Fibroblast of pulmonary artery (primary cell): ENCODE data around the gene RGS17.
A peak's percentile ranks its signal among the peaks of the same experiment; 100 is the strongest.

Experiments used
- DNase-seq: peaks from one replicate; pipeline ENCODE4 v3.0.0-alpha.2; 2010; ENCODE audit warnings: low read depth
- H3K4me3 ChIP-seq: replicated peaks from 2 replicates; pipeline ENCODE4 v1.5.1; 2011; ENCODE audit warnings: low read depth, mild to moderate bottlenecking, control low read depth, low read length, moderate library complexity
- TF ChIP-seq, protein P1 (sequence below): IDR thresholded peaks from 2 replicates; pipeline ENCODE4 v1.5.1; 2011; ENCODE audit warnings: mild to moderate bottlenecking, control low read depth, low read length, inconsistent platforms; ENCODE audit errors: missing control alignments

The RGS17 gene, protein sequence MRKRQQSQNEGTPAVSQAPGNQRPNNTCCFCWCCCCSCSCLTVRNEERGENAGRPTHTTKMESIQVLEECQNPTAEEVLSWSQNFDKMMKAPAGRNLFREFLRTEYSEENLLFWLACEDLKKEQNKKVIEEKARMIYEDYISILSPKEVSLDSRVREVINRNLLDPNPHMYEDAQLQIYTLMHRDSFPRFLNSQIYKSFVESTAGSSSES

GRCh38 chr6:153131037-153131981, at the start of gene RGS17:
Gene RGS17, minus strand, starts transcription at chr6:153131282. Its CDS starts 87,264 bp downstream, at chr6:153044018.
- peak; percentile 84 for DNase-seq
- TF ChIP-seq, protein P1, sequence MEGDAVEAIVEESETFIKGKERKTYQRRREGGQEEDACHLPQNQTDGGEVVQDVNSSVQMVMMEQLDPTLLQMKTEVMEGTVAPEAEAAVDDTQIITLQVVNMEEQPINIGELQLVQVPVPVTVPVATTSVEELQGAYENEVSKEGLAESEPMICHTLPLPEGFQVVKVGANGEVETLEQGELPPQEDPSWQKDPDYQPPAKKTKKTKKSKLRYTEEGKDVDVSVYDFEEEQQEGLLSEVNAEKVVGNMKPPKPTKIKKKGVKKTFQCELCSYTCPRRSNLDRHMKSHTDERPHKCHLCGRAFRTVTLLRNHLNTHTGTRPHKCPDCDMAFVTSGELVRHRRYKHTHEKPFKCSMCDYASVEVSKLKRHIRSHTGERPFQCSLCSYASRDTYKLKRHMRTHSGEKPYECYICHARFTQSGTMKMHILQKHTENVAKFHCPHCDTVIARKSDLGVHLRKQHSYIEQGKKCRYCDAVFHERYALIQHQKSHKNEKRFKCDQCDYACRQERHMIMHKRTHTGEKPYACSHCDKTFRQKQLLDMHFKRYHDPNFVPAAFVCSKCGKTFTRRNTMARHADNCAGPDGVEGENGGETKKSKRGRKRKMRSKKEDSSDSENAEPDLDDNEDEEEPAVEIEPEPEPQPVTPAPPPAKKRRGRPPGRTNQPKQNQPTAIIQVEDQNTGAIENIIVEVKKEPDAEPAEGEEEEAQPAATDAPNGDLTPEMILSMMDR = no peak
- peak within 1 kb of the TSS; percentile 91 for H3K4me3 ChIP-seq

DNA sequence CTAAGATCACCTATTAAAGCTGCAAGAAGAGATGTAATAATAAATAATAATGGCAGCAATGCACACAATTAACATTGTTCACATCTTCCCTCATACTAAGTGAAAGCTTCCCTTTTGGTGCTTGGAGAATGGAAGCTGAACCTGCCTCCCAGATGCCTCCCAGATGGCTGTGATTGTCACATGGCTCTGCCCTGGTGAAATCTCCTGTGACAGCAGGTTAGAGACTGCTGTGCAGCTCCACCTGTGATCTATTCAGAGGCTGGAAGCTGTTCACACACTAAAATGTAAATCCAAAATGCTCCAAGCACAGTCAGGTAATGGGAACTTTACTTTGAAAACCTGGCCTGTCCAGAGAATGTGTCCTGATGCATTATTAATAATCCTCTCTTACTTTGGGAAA, 41.7 kb upstream of the RGS17 start:
- TF ChIP-seq, protein P1 = no peak
- no peak overlapping the region for H3K4me3 ChIP-seq
- no peak for DNase-seq

DNA sequence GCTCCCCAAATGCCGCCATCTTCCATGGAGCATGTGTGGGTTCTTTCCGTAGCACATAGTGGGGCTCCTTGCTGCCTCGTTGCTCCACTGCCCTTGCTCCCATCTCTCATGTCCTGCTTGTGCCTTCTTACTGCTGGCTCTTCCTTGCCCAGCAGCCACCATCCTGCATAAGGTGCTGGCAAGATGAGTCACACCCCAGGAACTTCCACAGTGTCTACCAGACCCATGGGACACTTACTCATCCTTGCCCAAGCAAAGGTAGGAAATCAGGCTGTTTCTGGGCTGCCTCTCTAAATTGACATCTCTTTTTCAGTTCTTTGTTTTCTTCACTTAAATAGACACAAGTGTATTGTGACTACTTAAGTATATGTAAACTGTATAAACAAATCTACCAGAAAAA, 39.4 kb upstream of the RGS17 start:
- peak; percentile 31 for DNase-seq
- TF ChIP-seq, protein P1 = no peak
- no peak overlapping the region for H3K4me3 ChIP-seq

DNA sequence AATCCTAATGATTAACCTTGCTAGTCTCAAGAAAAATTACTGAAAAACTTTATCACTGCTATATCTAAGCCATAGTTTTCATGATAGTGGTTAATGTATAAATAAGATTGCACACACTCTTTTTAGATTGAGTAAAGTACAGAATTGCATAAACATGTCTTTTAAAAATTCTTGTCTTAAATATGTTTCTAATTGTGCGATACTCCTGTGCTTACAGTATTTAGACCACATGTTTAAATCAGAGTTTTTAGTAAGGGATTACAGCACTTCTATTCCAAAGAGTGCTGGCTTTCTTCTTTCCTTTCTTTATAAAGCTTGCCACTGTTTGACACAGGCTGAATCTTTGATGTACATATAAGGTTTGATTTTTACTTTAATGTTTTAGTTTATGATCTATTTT, 36.8 kb upstream of the RGS17 start:
- no peak for DNase-seq
- no peak overlapping the region for H3K4me3 ChIP-seq
- TF ChIP-seq, protein P1 = no peak

DNA sequence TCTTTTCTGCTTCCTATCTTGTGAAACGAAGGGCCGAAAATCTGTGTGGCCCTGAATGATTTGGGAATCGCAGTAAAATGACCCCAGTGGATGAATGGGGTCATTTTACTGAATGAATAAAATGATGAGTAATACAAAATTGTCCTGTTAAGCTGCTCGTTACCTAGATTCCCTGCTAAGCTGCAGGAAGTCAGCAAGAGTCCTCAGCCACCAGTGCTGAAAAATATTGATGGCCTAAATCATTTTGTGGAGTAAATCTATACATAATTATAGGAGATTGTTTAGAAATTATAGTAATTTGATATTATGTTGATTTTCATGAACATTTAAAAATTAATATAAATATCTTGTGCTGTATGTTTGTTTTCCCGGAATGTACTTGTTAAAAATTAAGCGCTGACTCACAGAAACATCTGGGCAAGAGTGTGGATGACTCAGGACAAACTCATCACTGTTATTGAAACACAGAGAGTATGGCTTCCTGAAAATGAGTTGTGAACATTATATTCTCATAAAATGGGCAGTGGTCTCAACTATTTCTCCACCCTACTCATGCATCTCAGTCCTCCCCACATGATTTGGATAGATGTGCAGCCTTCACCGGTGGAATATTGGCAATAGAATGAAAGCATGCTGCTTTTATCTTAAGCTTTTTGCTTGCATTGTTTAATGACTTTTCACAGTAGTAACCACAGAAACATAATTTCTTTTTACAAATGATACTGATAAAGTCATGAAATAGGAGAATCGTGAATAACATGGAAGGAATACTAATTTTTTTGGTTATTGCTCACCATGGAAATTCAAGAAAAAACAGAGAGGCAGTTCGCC, 36.2 kb upstream of the RGS17 start:
- peak; percentile 85 for DNase-seq
- peak overlapping the region; percentile 32 for H3K4me3 ChIP-seq
- TF ChIP-seq, protein P1 = no peak

GRCh38 chr6:153162646-153163045, 31.6 kb upstream of the RGS17 start:
- no peak overlapping the region for H3K4me3 ChIP-seq
- DNase-seq = peak; percentile 64
- TF ChIP-seq, protein P1 = no peak
